NCI-H524 treated with DMSO at 0.1 percent for 48 hours (cell line): ENCODE results near the gene FBXL3.
A peak's percentile ranks its signal among the peaks of the same experiment; 100 is the strongest.
"Not testable (repeated sequence)": the region's sequence is repeated elsewhere in the genome, so short reads cannot be mapped to it uniquely, and the experiment has no call there.

Source experiments
- DNase-seq: peaks from one replicate; lab custom pipeline; 2025; lab: John Stamatoyannopoulos, UW

Gene FBXL3

DNA sequence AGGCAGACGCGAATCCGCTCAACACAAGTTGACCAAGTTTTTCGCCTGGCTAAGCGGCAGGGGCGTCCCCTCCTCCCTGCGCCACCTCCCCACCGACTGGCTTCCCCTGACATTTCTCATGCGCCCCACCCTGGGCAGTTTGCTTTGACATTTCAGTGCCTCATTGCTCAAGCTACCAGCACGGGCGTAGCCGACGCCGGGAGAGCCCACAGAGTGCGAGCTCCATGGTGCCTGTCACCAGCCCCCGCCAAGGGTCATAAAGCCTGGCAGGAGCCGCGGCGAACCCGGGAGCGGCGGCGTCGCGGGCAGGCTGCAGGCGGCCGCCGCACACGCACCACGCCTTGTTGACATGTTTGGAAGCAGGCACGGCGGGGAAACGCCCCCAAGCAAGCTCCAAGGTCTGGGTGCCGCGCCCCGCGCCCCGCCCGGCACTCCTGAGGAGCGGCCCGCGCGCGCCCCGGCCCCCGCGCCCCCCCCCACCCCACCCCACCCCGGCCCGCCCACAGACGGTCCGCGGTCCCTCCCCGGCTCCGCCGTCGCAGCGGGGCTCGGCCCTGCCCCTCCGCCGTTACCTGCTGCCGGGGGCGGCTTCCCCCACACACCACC lies 601 bp downstream of the FBXL3 start:
- no peak for DNase-seq

DNA sequence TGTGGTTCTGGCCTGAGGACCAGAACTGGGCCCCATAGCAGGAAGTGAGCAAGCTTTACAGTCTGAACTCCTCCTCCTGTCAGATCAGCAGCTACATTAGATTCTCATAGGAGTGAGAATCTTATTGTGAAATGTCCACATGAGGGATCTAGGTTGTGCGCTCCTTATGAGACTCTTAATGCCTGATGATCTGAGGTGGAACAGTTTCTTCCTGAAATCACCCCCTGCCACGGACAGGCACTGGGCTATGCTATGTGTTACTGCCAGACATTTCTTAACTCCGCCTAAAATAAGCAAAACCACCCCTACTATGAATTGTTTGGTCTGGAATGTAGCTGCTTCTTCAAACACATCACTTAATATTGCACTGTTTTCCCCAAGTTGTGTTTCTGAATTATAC lies 4.6 kb downstream of the FBXL3 start:
- no peak for DNase-seq

DNA sequence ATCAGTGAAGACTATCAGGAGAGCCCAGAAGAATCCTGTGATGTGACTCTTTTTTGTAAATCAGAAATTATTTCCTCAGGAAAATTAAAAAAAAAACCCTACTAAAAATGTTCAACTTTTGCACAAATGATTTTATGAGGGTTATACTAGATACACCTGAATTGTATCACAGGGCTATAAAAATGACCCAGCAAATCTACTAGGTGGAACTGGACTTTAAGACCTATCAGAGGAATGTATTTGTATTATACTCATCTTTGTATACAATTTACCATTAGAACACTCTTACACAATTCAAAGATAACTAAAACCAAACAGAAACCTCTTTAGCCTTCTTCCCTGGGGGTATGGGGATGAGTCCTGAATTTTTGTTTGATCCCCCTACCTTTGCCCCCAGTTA lies 7.2 kb downstream of the FBXL3 start:
- no peak for DNase-seq

DNA sequence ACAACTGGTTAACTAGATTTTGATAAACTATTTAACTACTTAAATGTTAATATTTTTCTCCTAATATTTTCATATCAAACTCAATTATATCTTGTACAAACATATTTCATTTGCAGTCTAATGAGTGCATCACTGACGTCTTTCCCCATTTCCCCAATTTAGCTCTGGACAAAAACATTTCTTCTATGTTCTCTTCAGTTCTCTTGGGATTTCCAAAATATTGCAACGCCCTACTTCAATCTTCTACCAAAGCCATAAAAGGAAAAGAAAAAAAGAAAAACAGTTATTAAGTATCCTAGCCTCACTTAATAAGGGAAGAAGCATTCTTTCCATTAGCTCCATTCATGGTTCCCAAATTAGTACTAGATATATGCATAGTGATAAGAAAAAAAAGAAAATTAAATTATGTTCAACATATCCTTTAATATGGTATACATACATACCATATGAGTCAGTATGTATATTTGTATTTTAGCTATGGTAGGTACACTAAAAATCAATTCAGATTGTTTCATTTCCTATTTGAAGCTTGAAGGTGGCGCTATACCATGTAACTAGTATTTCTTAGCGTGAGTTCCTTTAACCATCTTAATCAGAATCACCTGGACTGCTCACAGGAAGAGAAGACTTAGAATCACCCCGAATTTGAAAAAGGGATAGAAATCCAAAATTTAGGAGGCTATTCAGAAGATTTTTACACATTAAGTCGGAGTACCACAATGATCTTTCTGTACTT lies 9.9 kb downstream of the FBXL3 start:
- DNase-seq = no peak

DNA sequence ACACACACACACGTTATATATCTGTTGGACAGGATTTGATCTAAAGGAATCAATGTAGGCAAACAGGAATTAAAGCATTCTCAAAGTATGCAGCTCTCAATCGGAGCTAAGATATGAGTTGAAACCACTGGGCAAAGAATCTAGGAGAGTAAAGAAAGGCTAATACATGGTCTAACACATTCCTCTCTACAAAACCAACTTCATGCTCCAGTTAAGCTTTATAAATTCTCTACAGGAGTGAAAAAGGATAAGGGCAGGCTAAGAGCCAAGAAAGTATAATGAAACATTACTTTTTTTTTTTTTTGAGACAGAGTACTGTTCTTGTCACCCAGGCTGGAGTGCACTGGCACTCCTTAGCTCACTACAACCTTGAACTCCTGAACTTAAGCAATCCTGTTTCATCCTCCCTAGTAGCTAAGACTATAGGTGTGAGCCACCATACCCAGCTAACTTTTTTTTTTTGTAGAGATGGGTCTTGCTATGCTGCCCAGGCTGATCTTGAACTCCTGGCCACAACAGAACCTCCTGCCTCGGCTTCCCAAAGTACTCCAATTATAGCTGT lies 10.6 kb downstream of the FBXL3 start:
- no peak for DNase-seq

DNA sequence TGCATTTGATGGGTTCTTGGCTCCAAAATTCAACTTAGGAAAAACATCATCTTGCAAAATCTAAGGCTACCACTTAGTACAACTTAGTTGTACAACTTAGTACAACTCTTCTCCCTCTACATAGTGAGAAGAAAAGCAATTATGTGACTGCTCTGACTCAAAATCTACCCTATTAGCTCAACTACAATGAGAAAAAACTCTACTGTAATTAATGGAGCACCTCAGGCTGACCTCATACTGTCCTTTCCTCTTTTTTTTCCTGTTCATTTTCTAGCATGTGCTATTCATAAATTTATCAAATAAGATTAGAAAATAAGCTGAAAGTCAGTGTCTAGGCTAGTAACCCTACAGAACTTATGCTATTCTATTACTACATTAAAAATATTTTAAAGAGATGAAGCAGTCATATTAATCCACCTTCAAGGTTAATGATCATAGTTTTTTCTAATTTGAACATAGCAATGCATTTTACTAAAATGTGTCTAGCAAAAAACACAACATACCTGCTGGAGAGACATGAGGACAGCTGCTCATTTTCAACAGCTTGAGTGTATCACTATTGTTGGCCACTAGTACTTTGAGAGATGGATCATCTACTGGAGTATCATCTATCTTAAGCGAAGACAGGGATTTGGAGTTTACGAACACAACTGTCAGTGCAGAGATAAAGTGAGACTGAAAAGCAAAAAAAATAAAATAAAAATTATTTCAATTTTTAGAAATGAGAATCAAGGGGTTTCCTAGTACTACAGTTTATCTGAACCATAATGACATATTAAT lies 11.9 kb downstream of the FBXL3 start:
- no peak for DNase-seq

DNA sequence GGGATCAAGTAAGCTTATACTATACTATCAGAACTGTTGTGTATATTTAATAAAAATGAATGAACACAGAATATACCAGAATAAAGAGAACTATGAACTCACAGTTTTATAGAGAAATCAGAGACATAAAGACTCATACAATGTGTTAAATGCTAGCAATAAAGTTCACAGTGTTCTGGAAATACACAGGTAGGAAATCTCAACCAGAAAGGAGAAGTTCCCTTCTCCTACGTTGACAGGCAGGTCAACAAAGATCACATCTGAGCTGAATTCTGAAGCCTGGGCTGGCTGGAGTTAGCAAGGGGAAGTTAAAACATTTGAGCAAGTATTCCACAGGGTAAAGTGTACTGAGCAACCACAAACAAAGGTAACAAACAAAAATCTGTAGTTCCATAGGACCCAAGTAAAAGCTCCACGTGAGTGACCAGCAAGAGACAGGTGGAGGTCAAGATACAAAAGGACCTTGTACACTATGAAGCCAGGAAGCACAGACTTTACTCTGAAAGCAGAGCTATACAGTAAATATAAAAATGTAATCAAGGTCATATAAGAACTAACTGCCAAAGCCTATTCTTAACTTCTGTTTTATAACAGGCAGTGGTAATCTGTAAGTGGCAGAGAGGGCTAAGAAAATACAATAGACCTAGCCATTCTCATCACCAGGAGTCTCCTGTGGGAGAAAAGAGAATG lies 13.0 kb downstream of the FBXL3 start:
- DNase-seq = no peak

DNA sequence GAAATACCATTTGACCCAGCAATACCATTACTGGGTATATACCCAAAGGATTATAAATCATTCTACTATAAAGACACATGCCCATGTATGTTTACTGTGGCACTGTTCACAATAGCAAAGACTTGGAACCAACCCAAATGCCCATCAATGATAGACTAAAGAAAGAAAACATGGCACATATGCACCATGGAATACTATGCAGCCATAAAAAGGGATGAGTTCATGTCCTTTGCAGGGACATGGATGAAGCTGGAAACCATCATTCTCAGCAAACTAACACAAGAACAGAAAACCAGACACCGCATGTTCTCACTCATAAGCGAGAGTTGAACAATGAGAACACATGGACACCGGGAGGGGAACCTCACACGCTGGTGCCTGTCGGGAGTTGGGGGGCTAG lies 17.2 kb downstream of the FBXL3 start:
- not testable (repeated sequence) for DNase-seq

DNA sequence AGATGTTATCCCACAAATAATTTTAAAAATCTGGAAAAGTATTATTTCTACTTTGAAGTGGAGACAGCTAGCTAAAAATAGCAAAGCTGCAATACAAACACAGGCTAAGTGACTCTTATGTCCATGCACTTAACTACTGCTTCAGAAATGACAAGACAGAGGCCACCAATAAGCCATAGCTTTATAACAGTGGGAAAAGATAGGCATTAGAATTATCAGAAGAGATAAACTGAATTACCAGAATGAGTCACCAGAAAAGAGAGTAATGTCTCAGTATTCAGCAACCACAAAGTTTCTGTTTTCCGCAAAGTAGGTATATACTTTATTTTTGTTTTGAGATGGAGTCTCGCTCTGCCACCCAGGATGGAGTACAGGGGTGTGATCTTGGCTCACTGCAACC lies 17.9 kb downstream of the FBXL3 start:
- no peak for DNase-seq

DNA sequence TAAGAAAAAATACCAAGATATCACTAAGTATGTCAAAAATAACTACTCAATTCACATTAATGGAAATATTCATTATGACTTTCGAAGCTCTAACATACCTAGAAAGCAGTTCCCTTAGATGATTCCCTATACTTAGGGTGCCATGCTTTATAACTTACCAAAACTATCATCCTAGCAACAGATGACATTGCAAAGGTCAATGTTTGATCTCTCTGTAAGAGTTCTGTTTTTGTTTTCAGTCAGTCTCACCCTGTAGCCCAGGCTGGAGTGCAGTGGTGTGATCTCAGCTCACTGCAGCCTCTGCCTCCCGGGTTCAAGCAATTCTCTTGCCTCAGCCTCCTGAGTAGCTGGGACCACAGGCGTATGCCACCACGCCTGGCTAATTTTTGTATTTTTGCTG lies 18.6 kb downstream of the FBXL3 start:
- DNase-seq = not testable (repeated sequence)

DNA sequence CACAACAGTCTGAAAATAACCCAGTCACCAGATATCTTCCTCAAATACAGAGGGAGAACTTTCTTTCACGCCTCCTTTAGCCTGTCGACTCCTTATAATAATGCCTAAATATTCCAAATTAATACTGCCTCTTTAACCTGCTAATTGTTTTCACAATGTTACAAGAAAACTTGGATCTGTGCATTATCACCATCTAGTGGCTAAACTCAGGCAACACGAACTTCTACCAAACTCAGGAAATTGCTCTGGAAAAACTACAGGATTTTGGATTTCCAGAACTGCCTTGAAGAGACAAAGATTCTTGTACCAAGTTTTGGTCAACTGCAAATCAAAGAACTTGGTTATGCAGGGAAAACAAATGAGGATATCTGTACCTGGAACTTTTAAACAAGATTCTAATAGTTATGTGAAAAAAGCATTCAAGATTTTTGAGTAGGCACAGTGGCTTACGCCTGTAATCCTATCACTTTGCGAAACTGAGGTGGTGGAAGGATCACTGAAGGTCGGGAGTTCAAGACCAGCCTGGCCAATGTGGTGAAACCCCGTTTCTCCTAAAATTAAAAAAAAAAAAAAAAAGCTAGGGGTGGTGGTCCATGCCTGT lies 24.3 kb downstream of the FBXL3 start:
- no peak for DNase-seq

DNA sequence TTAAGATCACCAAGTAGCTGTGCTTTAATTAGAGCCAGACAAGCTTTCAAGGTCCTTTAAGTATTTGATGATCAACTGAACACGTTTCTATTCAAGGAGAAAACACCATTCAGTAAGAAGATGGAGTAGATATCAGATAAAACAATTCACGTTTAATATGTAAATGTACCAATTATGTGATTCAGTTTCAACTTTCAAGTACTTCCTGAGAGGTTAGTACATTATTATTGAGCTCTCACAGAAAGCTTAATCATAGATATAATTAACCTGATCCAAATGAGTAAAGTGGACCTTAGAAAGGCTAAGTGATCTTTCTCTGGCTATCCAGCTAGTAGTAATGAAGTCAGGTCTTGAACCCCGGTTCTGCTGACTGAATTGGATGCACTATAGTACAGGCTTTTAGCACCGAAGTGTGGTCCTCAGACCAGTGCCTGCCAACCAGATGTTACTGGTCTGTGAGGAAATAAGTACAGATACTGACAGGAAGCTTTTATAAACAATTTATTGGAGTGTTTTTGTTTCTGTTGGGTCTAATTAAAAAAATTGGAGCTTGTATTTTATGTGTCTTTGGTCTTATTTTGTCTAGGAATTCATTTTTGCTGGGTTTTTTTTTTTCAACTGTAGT lies 24.9 kb downstream of the FBXL3 start:
- DNase-seq = no peak

DNA sequence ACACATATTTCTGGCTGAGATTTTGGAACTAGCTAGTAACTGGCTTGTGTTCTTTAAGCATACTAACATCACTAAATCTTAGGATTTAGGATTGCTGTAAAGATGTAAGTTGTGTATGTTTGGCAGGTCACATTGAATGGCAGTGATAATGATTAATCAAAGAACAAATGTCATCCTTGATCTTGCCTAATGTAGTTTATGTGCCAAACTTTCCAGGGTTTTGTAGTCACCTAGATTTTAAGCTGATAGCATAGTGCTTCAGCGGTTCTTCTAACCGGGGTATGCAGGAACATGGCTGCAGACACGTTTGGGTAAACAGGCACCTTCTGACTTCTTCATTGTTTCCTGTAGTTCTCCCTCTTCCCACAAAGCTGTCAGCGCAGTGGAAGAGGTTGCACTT lies 25.4 kb downstream of the FBXL3 start:
- no peak for DNase-seq

DNA sequence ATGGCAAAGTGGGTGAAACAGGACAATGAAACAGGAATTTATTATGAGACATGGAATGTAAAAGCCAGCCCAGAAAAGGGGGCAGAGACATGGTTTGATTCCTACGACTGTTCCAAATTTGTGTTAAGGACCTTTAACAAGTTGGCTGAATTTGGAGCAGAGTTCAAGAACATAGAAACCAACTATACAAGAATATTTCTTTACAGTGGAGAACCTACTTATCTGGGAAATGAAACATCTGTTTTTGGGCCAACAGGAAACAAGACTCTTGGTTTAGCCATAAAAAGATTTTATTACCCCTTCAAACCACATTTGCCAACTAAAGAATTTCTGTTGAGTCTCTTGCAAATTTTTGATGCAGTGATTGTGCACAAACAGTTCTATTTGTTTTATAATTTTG lies 26.5 kb downstream of the FBXL3 start:
- no peak for DNase-seq

DNA sequence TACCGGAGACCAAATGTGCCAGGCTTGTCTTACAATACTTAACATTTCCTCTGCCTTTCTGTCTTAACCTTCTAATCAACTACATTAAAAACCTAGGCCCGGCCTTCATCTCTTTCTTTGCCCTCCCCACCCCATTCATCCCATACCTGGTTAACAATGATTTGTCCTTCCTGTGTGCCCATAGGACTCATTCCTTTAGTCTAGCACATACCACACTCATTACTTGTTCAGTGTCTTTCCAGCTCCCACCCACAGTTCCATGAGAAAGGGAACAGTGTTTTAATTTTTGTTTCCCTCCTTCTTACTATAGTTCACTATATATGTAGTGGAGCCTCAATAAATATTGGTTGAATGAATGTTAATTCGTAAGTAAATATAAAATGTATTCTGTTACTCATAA lies 32.7 kb downstream of the FBXL3 start:
- no peak for DNase-seq

DNA sequence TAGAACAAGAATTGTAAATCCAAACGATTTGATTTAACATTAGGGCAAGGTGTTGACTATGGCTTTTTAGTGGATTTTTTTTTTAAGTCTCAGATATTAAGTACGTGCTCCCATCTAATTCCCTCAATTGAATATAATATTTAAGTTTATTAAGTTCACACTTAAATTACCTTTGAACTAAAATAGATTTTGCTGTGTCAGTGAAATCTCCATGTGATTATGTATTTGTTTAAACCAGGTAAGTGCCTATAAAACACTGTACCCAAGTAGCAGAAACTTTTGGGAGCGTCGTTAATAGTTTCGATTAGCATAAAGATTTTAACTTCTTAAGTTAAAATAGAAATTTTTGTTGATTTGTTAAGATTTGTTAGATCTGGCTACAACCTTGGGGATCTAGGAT lies 33.5 kb downstream of the FBXL3 start:
- DNase-seq = no peak

DNA sequence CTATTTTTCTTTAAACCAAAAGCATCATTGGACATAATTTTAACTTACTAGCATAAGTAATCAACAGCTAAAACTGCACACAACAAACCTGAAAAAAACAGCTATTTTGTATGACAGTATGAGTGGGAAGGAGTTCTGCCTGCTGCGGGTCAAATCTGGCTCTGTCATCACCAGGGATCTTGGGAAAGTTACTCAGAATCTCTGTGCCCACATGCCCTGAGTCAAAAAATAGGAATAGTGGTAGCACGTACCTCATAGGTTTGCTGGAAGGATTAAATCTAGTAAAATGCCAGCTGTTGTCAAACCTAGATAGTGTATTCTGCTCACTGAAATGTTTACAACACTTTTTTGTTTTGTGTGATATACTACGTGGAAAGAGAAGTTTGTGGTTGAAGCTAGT lies 33.9 kb downstream of the FBXL3 start:
- no peak for DNase-seq

DNA sequence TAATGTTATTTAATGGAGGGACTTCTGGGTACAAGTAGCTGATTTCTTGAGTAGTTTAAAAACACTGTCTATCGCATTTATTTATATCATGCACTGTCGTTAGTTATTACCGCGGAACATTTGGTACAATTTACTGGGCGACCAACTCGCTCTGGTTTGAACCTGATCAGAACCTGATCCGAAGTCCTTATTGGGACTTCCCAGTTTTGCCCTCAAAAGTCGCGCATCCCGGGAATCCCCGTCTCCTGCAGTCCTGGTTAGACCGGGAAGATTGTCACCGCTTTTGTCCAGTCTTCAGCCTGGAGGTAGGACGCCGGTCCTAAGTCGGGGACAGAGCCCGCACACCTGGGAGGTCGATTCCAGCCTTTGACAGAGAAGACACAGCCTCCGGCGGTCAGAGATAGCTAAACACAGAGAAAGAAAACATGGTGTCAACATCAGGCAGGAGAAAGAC lies 34.4 kb downstream of the FBXL3 start:
- no peak for DNase-seq

DNA sequence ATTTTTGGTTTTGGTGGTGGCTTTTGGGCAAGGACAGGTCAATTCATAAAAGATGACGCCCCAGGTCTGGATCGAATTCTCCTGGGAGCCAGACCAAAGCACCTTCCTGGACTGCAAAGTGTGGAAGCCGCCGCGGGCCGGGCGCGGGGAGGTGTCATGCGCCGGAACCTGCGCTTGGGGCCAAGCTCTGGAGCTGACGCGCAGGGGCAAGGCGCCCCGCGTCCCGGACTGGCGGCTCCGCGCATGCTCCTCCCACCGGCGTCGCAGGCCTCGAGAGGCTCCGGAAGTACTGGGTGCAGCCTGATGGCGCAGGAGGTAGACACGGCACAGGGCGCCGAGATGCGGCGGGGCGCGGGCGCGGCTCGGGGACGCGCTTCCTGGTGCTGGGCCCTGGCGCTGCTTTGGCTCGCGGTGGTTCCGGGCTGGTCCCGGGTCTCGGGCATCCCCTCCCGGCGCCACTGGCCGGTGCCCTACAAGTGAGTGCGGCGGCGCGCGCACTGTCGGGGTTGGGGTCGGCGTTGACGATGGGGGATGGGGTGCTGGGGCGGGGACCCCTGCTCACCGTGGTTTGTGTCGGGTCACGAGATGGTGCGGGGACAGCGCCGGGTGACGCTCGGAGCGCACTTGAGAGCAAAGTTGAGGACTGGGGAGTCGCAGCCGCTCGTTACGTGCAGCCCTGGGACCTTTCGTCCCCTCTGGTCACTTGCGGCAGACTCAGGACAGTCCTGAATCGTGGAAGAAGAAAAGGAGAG lies 35.0 kb downstream of the FBXL3 start, which contains the start of gene CLN5:
Gene CLN5, plus strand, starts transcription at position 286 of the 752 bp plus-strand sequence. Its CDS starts 18 bp downstream, at position 304.
- DNase-seq = peak; percentile 74

DNA sequence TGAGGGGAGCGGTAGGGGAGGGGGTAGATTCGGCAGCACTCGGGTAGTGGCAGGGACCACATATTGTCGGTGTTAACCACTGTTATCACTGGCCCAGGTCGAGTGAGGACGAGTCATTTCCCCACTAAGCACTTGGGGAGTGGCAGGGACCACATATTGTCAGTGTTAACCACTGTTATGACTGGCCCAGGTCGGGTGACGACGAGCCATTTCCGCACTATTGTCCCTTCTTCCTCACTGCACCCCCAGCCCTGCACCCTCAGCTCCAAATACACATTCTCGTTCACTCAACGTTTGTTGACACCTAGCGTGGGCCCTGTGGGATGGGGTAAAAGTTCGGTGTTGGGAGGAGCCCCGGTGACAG lies 35.5 kb downstream of the FBXL3 start:
- DNase-seq = no peak

DNA sequence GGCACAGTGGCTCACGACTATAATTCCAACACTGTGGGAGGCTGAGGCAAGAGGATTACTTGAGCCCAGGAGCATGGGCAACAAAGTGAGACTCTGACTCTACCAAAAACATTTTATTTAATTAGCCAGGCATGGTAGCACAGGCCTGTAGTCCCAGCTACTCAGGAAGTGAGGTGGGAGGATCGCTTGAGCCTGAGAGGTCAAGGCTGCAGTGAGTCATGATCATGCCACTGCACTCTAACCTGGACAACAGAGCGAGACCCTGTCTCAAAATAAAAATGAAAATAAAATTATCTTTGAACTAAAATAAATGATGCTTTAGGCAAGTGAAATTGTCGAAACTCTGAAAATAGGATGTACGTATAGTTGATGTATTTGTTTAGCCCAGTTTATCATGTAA lies 43.3 kb downstream of the FBXL3 start:
- no peak for DNase-seq
